WTC11 (cell line): ENCODE data around the gene PCDH19.

ENCODE experiments used
- AFF4 ChIP-seq: sonication (generic); formaldehyde crosslinking; IDR thresholded peaks from 2 replicates; pipeline ENCODE4 v1.8.1; 2023; ENCODE audit warnings: mild to moderate bottlenecking, missing genetic modification reagents, borderline replicate concordance
- ATF6 ChIP-seq: sonication (generic); formaldehyde crosslinking; IDR thresholded peaks from 2 replicates; pipeline ENCODE4 v1.8.1; 2023; ENCODE audit warnings: mild to moderate bottlenecking, missing genetic modification reagents
- CBFB ChIP-seq: sonication (generic); formaldehyde crosslinking; IDR thresholded peaks from 2 replicates; pipeline ENCODE4 v1.8.1; 2022; ENCODE audit warnings: mild to moderate bottlenecking, low read depth, missing genetic modification reagents
- CTCF ChIP-seq: fragments of 200-600 bp; IDR thresholded peaks from 2 replicates; pipeline ENCODE4 v1.8.0; 2022; ENCODE audit warnings: antibody characterized with exemption
- GABPB1 ChIP-seq: sonication (generic); formaldehyde crosslinking; IDR thresholded peaks from 2 replicates; pipeline ENCODE4 v1.8.1; 2023; ENCODE audit warnings: mild to moderate bottlenecking, missing genetic modification reagents
- HMGA2 ChIP-seq: fragments of 250-450 bp; sonication (Bioruptor Pico); IDR thresholded peaks from 2 replicates; pipeline ENCODE4 v1.4.0; 2021; ENCODE audit warnings: mild to moderate bottlenecking, moderate library complexity
- MAX ChIP-seq: sonication (generic); formaldehyde crosslinking; IDR thresholded peaks from 2 replicates; pipeline ENCODE4 v1.8.0; 2022; ENCODE audit warnings: mild to moderate bottlenecking, missing genetic modification reagents
- NR3C1 ChIP-seq: sonication (generic); formaldehyde crosslinking; conservative IDR thresholded peaks from 2 replicates; pipeline ENCODE4 v1.8.1; 2023; ENCODE audit warnings: low read depth, mild to moderate bottlenecking, missing genetic modification reagents
- RELA ChIP-seq: sonication (generic); formaldehyde crosslinking; IDR thresholded peaks from 2 replicates; pipeline ENCODE4 v1.8.1; 2022; ENCODE audit warnings: missing genetic modification reagents, mild to moderate bottlenecking, borderline replicate concordance
- ZNF281 ChIP-seq: sonication (generic); formaldehyde crosslinking; IDR thresholded peaks from 2 replicates; pipeline ENCODE4 v1.8.0; 2023; ENCODE audit warnings: mild to moderate bottlenecking, missing genetic modification reagents
- ZNF423 ChIP-seq: fragments of 250-450 bp; sonication (Bioruptor Pico); IDR thresholded peaks from 2 replicates; pipeline ENCODE4 v2.1.2; 2022; ENCODE audit warnings: mild to moderate bottlenecking, moderate library complexity
- ZSCAN18 ChIP-seq: fragments of 250-450 bp; sonication (Bioruptor Pico); IDR thresholded peaks from 2 replicates; pipeline ENCODE4 v2.1.2; 2022; ENCODE audit warnings: mild to moderate bottlenecking, moderate library complexity

- TF ChIP-seq MAX (CRISPR knock-in tag) (no peak), CTCF (no peak), AFF4 (CRISPR knock-in tag) (no peak), HMGA2 (CRISPR knock-in tag) (no peak), ATF6 (CRISPR knock-in tag) (no peak), ZNF281 (CRISPR knock-in tag) (no peak), ZSCAN18 (CRISPR knock-in tag) (no peak), RELA (CRISPR knock-in tag) (no peak), NR3C1 (CRISPR knock-in tag) (no peak), GABPB1 (CRISPR knock-in tag) (no peak), ZNF423 (CRISPR knock-in tag) (no peak), CBFB (no peak)
These were observed 113.8 kb downstream of the PCDH19 start for GRCh38 chrX:100296183-100296753.
